A673 (cell line): ENCODE measurements around the gene CNIH2.

ENCODE experiments used
- EZH2 ChIP-seq: fragments of 200-600 bp; sonication (generic); IDR thresholded peaks from 2 replicates; pipeline ENCODE4 v1.6.1; 2017; ENCODE audit warnings: borderline replicate concordance, low read depth, mild to moderate bottlenecking, mixed read lengths, antibody characterized with exemption, low read length; ENCODE audit not compliant: poor library complexity, severe bottlenecking
- TF ChIP-seq, protein P1 (sequence below): fragments of 300-800, 200-600 bp; sonication (generic); conservative IDR thresholded peaks from 2 replicates; pipeline ENCODE4 v1.5.1; 2017; ENCODE audit warnings: low read depth, mild to moderate bottlenecking, antibody characterized with exemption, low read length, moderate library complexity, mixed read lengths

- no peak for TF ChIP-seq EZH2
- TF ChIP-seq, protein P1, sequence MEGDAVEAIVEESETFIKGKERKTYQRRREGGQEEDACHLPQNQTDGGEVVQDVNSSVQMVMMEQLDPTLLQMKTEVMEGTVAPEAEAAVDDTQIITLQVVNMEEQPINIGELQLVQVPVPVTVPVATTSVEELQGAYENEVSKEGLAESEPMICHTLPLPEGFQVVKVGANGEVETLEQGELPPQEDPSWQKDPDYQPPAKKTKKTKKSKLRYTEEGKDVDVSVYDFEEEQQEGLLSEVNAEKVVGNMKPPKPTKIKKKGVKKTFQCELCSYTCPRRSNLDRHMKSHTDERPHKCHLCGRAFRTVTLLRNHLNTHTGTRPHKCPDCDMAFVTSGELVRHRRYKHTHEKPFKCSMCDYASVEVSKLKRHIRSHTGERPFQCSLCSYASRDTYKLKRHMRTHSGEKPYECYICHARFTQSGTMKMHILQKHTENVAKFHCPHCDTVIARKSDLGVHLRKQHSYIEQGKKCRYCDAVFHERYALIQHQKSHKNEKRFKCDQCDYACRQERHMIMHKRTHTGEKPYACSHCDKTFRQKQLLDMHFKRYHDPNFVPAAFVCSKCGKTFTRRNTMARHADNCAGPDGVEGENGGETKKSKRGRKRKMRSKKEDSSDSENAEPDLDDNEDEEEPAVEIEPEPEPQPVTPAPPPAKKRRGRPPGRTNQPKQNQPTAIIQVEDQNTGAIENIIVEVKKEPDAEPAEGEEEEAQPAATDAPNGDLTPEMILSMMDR: no peak
Observed at GRCh38 chr11:66262696-66263095, 15.3 kb upstream of the CNIH2 start.
